ENCODE measurements around the gene TST. TPM values are rescaled to one million over a fixed set of nuclear protein-coding genes. Genes with fewer than 3 reads are reported as not detected.

Gene TST
- total RNA-seq, 2 experiments from 2014 or later: 5.5 TPM

DNA sequence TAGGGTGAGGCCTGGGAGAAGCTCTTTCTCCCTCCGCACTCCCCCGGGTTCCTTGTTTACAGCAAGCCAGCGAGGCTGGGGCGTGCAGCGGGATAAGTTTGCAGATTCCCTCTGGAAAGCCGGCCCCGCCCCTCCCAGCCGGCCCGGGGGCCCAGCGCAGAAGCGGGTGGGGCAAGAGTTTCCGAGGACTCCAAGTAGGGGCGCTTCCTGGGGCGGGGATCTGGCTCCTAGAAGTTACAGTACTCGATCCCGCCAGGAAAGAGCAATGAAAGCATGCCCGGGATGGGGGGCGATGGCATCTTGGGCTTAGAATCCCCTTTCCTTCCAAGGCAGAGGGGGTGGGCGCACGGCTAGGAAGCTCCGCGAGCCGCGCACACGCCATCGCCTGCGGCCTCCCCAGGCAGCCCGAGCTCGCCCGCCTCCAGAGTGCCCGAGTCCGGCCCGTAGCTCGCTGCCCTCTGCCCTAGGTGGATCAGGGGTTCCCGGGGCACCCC is 385 bp downstream of the TST start:
- no peak for DNase-seq
- Mint-ChIP-seq H3K27me3 (peaks cover 3% of the 10 kb centered on the region), H3K36me3 (no peaks in the 10 kb centered on the region), H3K4me3 (peak overlapping the region; percentile 61), H3K9me3 (no peaks in the 10 kb centered on the region), H3K4me1 (ENCODE audit: low read depth) (peaks cover 9% of the 10 kb centered on the region), H3K27ac (no peak overlapping the region)
- intact Hi-C loops (cut with micrococcal nuclease): no loop called here
- CTCF ChIA-PET: interaction anchor here (0.7 to 2.1 kb wide), 12 partner anchors 12 to 180 kb away, joined by 3 to 11 read pairs (median 4); partner anchors contain the start of gene KCTD17
- POLR2A ChIA-PET: interaction anchor here (0.6 to 1.8 kb wide), 3 partner anchors 103 to 243 kb away, joined by 3 to 7 read pairs (median 3); partner anchors contain the start of gene IFT27

DNA sequence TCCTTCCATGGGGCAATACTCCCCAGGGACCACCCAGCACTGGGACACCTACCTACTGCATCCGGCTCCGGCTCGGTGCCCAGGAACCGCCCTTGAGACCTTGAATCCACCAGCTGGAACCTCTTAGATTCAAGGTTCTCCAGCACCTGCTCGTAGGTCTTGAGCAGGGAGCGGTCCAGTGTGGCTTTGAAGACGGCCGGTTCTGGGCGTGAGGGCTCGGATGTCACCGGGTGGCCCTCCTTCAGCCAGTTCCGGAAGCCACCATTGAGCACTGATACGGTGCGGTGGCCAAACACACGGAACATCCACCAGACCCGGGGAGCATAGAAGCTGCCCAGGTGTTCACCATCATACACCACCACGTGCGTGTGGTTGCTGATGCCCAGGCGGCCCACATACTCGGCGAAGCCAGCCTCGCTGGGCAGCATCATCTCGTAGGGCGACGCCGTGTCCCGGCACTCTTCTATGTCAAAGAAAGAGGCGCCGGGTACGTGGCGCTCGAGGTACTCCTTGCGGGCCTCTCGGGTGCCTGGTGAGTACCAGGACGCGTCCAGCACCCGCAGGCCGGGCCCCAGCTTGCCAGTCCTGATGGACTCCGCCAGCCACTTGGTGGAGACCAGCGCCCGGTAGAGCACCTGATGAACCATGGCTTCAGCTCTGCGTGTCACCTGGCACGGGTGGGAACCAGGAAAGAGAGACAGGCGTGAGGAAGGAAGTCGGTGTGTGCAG is 997 bp downstream of the TST start:
- DNase-seq: no peak
- peaks cover 3% of the 10 kb centered on the region for H3K27me3 Mint-ChIP-seq
- no peaks in the 10 kb centered on the region for H3K36me3 Mint-ChIP-seq
- H3K9me3 Mint-ChIP-seq: no peaks in the 10 kb centered on the region
- ChIA-PET CTCF (interaction anchor here (0.9 to 2.1 kb wide), 10 partner anchors 12 to 199 kb away, joined by 3 to 11 read pairs (median 4); partner anchors contain the start of gene KCTD17), POLR2A (interaction anchor here (1.1 to 1.8 kb wide), 2 partner anchors 104 to 242 kb away, joined by 3 to 7 read pairs; partner anchors contain the start of gene IFT27)
- H3K4me3 Mint-ChIP-seq: peak overlapping the region; percentile 61
- H3K4me1 Mint-ChIP-seq (ENCODE audit: low read depth): peaks cover 9% of the 10 kb centered on the region
- intact Hi-C loops (cut with micrococcal nuclease): no loop called here
- H3K27ac Mint-ChIP-seq: no peak overlapping the region

- no peak overlapping the region for H3K4me3 Mint-ChIP-seq
- H3K4me1 Mint-ChIP-seq (ENCODE audit: low read depth): peaks cover 9% of the 10 kb centered on the region
- ChIA-PET POLR2A (no interaction called here), CTCF (interaction anchor here (0.7 to 0.9 kb wide), 2 partner anchors 200 to 214 kb away, joined by 3 read pairs; no protein-coding TSS in a partner anchor)
- H3K27me3 Mint-ChIP-seq: peaks cover 3% of the 10 kb centered on the region
- DNase-seq: no peak
- intact Hi-C loops (cut with micrococcal nuclease): no loop called here
- no peak overlapping the region for H3K27ac Mint-ChIP-seq
- no peaks in the 10 kb centered on the region for H3K36me3 Mint-ChIP-seq
- H3K9me3 Mint-ChIP-seq: no peaks in the 10 kb centered on the region
Observed at GRCh38 chr22:37017356-37017755, 1.9 kb downstream of the TST start.

GRCh38 chr22:37016134-37016910 is 2.9 kb downstream of the TST start:
- Mint-ChIP-seq H3K27ac (no peak overlapping the region), H3K4me3 (no peak overlapping the region), H3K27me3 (peaks cover 3% of the 10 kb centered on the region), H3K9me3 (no peaks in the 10 kb centered on the region), H3K4me1 (ENCODE audit: low read depth) (peaks cover 4% of the 10 kb centered on the region), H3K36me3 (no peaks in the 10 kb centered on the region)
- no peak for DNase-seq
- CTCF ChIA-PET: interaction anchor here (0.7 kb wide), 1 partner anchor 215 kb away, joined by 3 read pairs; no protein-coding TSS in a partner anchor
- POLR2A ChIA-PET: no interaction called here
- intact Hi-C loops (cut with micrococcal nuclease): no loop called here

DNA sequence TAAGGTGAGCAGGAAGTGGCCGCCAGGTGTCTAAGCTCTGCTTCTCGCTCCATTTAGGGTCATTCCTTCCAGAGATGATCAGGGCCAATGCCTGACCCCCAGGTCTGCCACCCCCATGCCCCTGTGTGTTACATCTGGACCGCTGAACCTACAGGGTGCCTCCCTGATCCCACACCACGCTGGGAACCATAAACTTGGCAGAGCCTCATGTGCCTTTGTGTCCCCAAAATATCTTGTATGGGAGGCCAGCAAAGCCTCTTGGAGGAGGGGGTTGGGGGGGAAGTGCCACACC is 3.7 kb downstream of the TST start:
- Mint-ChIP-seq H3K9me3 (no peaks in the 10 kb centered on the region), H3K4me3 (no peak overlapping the region), H3K4me1 (ENCODE audit: low read depth) (peaks cover 4% of the 10 kb centered on the region), H3K27me3 (peaks cover 4% of the 10 kb centered on the region), H3K36me3 (no peaks in the 10 kb centered on the region), H3K27ac (no peak overlapping the region)
- intact Hi-C loops (cut with micrococcal nuclease): no loop called here
- no peak for DNase-seq
- ChIA-PET CTCF (no interaction called here), POLR2A (no interaction called here)

- Mint-ChIP-seq H3K36me3 (no peaks in the 10 kb centered on the region), H3K4me1 (ENCODE audit: low read depth) (peaks cover 2% of the 10 kb centered on the region), H3K9me3 (no peaks in the 10 kb centered on the region), H3K27ac (no peak overlapping the region), H3K27me3 (peaks cover 3% of the 10 kb centered on the region), H3K4me3 (no peak overlapping the region)
- POLR2A ChIA-PET: no interaction called here
- intact Hi-C loops (cut with micrococcal nuclease): no loop called here
- DNase-seq: no peak
- CTCF ChIA-PET: no interaction called here
Observed at GRCh38 chr22:37014835-37015586, 4.2 kb downstream of the TST start.

DNA sequence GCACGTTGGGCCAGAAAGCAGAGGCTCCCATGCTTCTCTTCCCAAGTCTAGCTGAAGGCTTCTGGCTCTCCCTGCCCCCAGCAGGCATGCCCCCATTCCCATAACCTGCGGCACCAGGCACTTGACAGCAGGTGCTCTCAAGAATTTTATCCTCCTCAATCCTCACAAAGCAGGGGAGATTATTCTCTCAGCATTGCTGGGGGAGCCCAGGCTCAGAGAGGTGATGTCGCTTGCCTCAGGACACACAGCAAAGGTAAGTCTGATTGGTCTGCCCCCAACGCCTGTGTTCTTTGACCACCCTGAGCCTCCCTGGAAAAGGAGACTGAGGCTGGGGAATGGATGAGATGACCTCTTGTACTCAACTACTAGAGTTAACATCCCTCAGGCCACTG is 4.8 kb downstream of the TST start:
- Mint-ChIP-seq H3K4me1 (ENCODE audit: low read depth) (no peaks in the 10 kb centered on the region), H3K4me3 (no peak overlapping the region), H3K27ac (no peak overlapping the region), H3K36me3 (no peaks in the 10 kb centered on the region), H3K9me3 (no peaks in the 10 kb centered on the region), H3K27me3 (peaks cover 5% of the 10 kb centered on the region)
- POLR2A ChIA-PET: no interaction called here
- intact Hi-C loops (cut with micrococcal nuclease): no loop called here
- CTCF ChIA-PET: interaction anchor here (1.4 kb wide), 1 partner anchor 30 kb away, joined by 5 read pairs; no protein-coding TSS in a partner anchor
- DNase-seq: no peak

- ChIA-PET CTCF (interaction anchor here (1.4 to 1.6 kb wide), 2 partner anchors 15 to 32 kb away, joined by 3 to 5 read pairs; no protein-coding TSS in a partner anchor), POLR2A (no interaction called here)
- intact Hi-C loops (cut with micrococcal nuclease): no loop called here
- DNase-seq: no peak
- Mint-ChIP-seq H3K27me3 (peaks cover 5% of the 10 kb centered on the region), H3K9me3 (no peaks in the 10 kb centered on the region), H3K36me3 (no peaks in the 10 kb centered on the region), H3K4me3 (no peak overlapping the region), H3K27ac (no peak overlapping the region), H3K4me1 (ENCODE audit: low read depth) (no peaks in the 10 kb centered on the region)
Observed at GRCh38 chr22:37012956-37013355, 6.3 kb downstream of the TST start.

DNA sequence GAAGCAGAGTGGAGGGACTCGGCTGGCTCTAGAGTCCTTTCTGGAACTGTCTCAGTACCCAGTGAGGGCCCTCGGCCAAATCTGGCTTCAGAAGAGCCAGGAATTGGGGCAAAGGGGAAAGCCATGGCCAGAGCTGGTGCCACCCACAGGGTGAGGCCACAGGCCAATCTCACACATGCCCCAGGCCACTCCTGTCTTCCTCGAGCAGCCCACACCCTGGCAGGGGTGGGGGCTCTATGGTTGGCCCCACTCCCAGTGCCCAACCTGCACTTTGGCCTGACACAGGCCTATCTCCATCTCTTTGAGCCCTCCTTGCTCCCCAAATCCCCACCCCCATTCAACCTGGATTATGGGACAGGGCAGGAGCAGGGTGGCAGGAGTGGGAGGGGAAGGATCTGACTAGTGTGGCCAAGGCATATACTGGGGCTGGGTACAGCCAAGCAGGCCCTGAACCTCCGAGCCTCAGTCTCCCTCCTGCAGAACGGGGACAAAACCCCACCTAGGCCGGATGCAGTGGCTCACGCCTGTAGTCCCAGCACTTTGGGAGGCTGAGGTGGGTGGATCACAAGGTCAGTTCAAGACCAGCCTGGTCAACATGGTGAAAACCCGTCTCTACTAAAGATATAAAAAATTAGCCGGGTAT is 6.9 kb downstream of the TST start:
- H3K9me3 Mint-ChIP-seq: no peaks in the 10 kb centered on the region
- CTCF ChIA-PET: interaction anchor here (1.6 kb wide), 1 partner anchor 14 kb away, joined by 3 read pairs; no protein-coding TSS in a partner anchor
- H3K27ac Mint-ChIP-seq: no peak overlapping the region
- POLR2A ChIA-PET: no interaction called here
- H3K4me3 Mint-ChIP-seq: no peak overlapping the region
- no peak for DNase-seq
- intact Hi-C loops (cut with micrococcal nuclease): no loop called here
- H3K36me3 Mint-ChIP-seq: no peaks in the 10 kb centered on the region
- H3K4me1 Mint-ChIP-seq (ENCODE audit: low read depth): no peaks in the 10 kb centered on the region
- peaks cover 6% of the 10 kb centered on the region for H3K27me3 Mint-ChIP-seq

DNA sequence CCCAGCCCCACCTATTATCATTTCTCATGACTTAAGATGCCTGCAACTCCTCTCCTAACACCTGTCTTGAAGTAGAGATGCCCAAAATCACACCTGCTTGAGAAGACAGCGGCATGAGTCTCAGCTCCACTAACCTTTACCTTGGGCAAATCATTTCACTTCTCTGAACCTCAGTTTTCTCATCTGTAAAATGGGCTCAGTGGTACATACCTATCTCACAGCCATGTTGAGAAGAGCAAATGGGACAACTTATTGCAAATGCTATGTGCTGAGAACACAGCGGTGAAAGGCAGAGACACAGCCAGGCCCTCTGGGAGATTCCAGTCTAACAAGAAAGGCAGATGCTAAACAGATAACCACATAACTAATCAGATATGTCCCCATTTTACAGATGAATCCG is 7.8 kb downstream of the TST start:
- peaks cover 11% of the 10 kb centered on the region for H3K27me3 Mint-ChIP-seq
- no peak overlapping the region for H3K4me3 Mint-ChIP-seq
- no peaks in the 10 kb centered on the region for H3K4me1 Mint-ChIP-seq (ENCODE audit: low read depth)
- ChIA-PET POLR2A (no interaction called here), CTCF (no interaction called here)
- no peaks in the 10 kb centered on the region for H3K36me3 Mint-ChIP-seq
- intact Hi-C loops (cut with micrococcal nuclease): no loop called here
- no peak for DNase-seq
- H3K9me3 Mint-ChIP-seq: no peaks in the 10 kb centered on the region
- no peak overlapping the region for H3K27ac Mint-ChIP-seq

GRCh38 chr22:37010976-37011375 is 8.3 kb downstream of the TST start:
- ChIA-PET POLR2A (no interaction called here), CTCF (no interaction called here)
- no peak for DNase-seq
- H3K27ac Mint-ChIP-seq: no peak overlapping the region
- H3K36me3 Mint-ChIP-seq: no peaks in the 10 kb centered on the region
- H3K9me3 Mint-ChIP-seq: no peaks in the 10 kb centered on the region
- no peaks in the 10 kb centered on the region for H3K4me1 Mint-ChIP-seq (ENCODE audit: low read depth)
- intact Hi-C loops (cut with micrococcal nuclease): no loop called here
- H3K27me3 Mint-ChIP-seq: peaks cover 13% of the 10 kb centered on the region
- H3K4me3 Mint-ChIP-seq: no peak overlapping the region

GRCh38 chr22:37010174-37010573 is 9.1 kb downstream of the TST start:
- intact Hi-C loops (cut with micrococcal nuclease): no loop called here
- Mint-ChIP-seq H3K36me3 (no peaks in the 10 kb centered on the region), H3K27ac (no peak overlapping the region), H3K9me3 (no peaks in the 10 kb centered on the region), H3K4me3 (no peak overlapping the region), H3K4me1 (ENCODE audit: low read depth) (no peaks in the 10 kb centered on the region), H3K27me3 (peaks cover 13% of the 10 kb centered on the region)
- DNase-seq: no peak
- POLR2A ChIA-PET: no interaction called here
- CTCF ChIA-PET: no interaction called here
